ENCODE data around the gene SLC33A1. TPM values are rescaled to one million over a fixed set of nuclear protein-coding genes. Genes with fewer than 3 reads are reported as not detected.
A peak's percentile ranks its signal among the peaks of the same experiment; 100 is the strongest.
"Not testable (repeated sequence)": the region's sequence is repeated elsewhere in the genome, so short reads cannot be mapped to it uniquely, and the experiment has no call there.

The SLC33A1 gene
- polyA plus RNA-seq, 1 donor from 2014 or later = 16.1 TPM

- Histone ChIP-seq H3K4me3 (ENCODE audit: low read length) (peak overlapping the region; percentile 98), H2AFZ (ENCODE audit: low read depth, low read length) (peak overlapping the region; percentile 27), H3F3A (ENCODE audit: insufficient read depth, low read length, poor library complexity, severe bottlenecking) (peaks cover 4% of the 10 kb centered on the region), H3K9me3 (ENCODE audit: low read length) (no peaks in the 10 kb centered on the region), H3K9ac (ENCODE audit: low read length) (peak overlapping the region; percentile 98), H3K27ac (ENCODE audit: low read length) (peak overlapping the region; percentile 33), H3K9me2 (ENCODE audit: insufficient read depth, low read length) (no peaks in the 10 kb centered on the region), H3K4me2 (ENCODE audit: low read length) (peak overlapping the region; percentile 52), H3K36me3 (ENCODE audit: insufficient read depth, low read length) (no peaks in the 10 kb centered on the region), H3K79me2 (replicated peaks; ENCODE audit: insufficient read depth, low read length) (peaks cover 35% of the 10 kb centered on the region), H4K20me1 (ENCODE audit: insufficient read depth) (no peaks in the 10 kb centered on the region), H3K27me3 (ENCODE audit: insufficient read depth, low read depth, low read length) (no peaks in the 10 kb centered on the region)
- TF ChIP-seq SMC3 (conservative IDR thresholded peaks at IDR 0.05; ENCODE audit: poor library complexity) (no peak), EP300 (conservative IDR thresholded peaks at IDR 0.05; ENCODE audit: poor library complexity, severe bottlenecking) (no peak), TAF1 (IDR thresholded peaks at IDR 0.05; ENCODE audit: low read depth) (no peak)
Observed at GRCh38 chr3:155869691-155870090, 15.5 kb upstream of the SLC33A1 start.

GRCh38 chr3:155863072-155863784 lies 9.0 kb upstream of the SLC33A1 start:
- Histone ChIP-seq H3F3A (ENCODE audit: insufficient read depth, low read length, poor library complexity, severe bottlenecking) (no peaks in the 10 kb centered on the region), H4K20me1 (ENCODE audit: insufficient read depth) (no peaks in the 10 kb centered on the region), H3K9me2 (ENCODE audit: insufficient read depth, low read length) (no peaks in the 10 kb centered on the region), H3K9me3 (ENCODE audit: low read length) (no peaks in the 10 kb centered on the region), H3K4me3 (ENCODE audit: low read length) (no peak overlapping the region), H2AFZ (ENCODE audit: low read depth, low read length) (no peak overlapping the region), H3K27ac (ENCODE audit: low read length) (no peak overlapping the region), H3K4me2 (ENCODE audit: low read length) (no peak overlapping the region), H3K9ac (ENCODE audit: low read length) (no peak overlapping the region), H3K27me3 (ENCODE audit: insufficient read depth, low read depth, low read length) (no peaks in the 10 kb centered on the region), H3K36me3 (ENCODE audit: insufficient read depth, low read length) (no peaks in the 10 kb centered on the region), H3K79me2 (replicated peaks; ENCODE audit: insufficient read depth, low read length) (no peaks in the 10 kb centered on the region)
- TF ChIP-seq RAD21 (conservative IDR thresholded peaks at IDR 0.05) = no peak
- TF ChIP-seq MXI1 (conservative IDR thresholded peaks at IDR 0.05; ENCODE audit: poor library complexity, severe bottlenecking) = no peak
- TF ChIP-seq POLR2AphosphoS5 (IDR thresholded peaks at IDR 0.05) = no peak
- TF ChIP-seq TAF1 (IDR thresholded peaks at IDR 0.05; ENCODE audit: low read depth) = no peak
- no peak for TF ChIP-seq SMC3 (conservative IDR thresholded peaks at IDR 0.05; ENCODE audit: poor library complexity)
- TF ChIP-seq EP300 (conservative IDR thresholded peaks at IDR 0.05; ENCODE audit: poor library complexity, severe bottlenecking) = no peak
- TF ChIP-seq EZH2 (IDR thresholded peaks at IDR 0.05; ENCODE audit: borderline replicate concordance, insufficient read depth, low read length, poor library complexity, severe bottlenecking) = no peak
- no peak for TF ChIP-seq REST (IDR thresholded peaks at IDR 0.05; ENCODE audit: borderline replicate concordance)
- TF ChIP-seq CTCF (IDR thresholded peaks at IDR 0.05; ENCODE audit: poor library complexity, severe bottlenecking) = no peak

- not testable (repeated sequence) for H3K4me2 ChIP-seq (ENCODE audit: low read length); H3K27ac ChIP-seq (ENCODE audit: low read length); H3F3A ChIP-seq (ENCODE audit: insufficient read depth, low read length, poor library complexity, severe bottlenecking); H3K9ac ChIP-seq (ENCODE audit: low read length); H3K9me2 ChIP-seq (ENCODE audit: insufficient read depth, low read length); H3K4me3 ChIP-seq (ENCODE audit: low read length); H3K27me3 ChIP-seq (ENCODE audit: insufficient read depth, low read depth, low read length); H3K79me2 ChIP-seq (replicated peaks; ENCODE audit: insufficient read depth, low read length); H4K20me1 ChIP-seq (ENCODE audit: insufficient read depth); H3K9me3 ChIP-seq (ENCODE audit: low read length); H2AFZ ChIP-seq (ENCODE audit: low read depth, low read length); H3K36me3 ChIP-seq (ENCODE audit: insufficient read depth, low read length)
Observed at GRCh38 chr3:155862290-155862982, 8.2 kb upstream of the SLC33A1 start.

Measured in neural cell (in vitro differentiated cells).